Measurements from ENCODE around the gene CRACR2B.

GRCh38 chr11:832529-833113 lies 4.9 kb downstream of the CRACR2B start, which contains the start of gene CD151:
- no peak for TF ChIP-seq CTCF (IDR thresholded peaks at IDR 0.05; ENCODE audit: low read length)
- TF ChIP-seq EZH2 (optimal IDR thresholded peaks at IDR 0.05; ENCODE audit: low read depth, low read length), result no peak
- TF ChIP-seq EZH2phosphoT487 (IDR thresholded peaks at IDR 0.05; ENCODE audit: low read length), result no peak
